Lung microvascular endothelial cell (primary cell): Measurements from ENCODE around the gene GAS7. TPM values are rescaled to one million over a fixed set of nuclear protein-coding genes. Genes with fewer than 3 reads are reported as not detected.

Source experiments
- DNase-seq, 2 donors: peaks; one replicate each; pipeline versions ENCODE4 v3.0.0 to v3.0.0-alpha.2; 2010; ENCODE audit warnings: low read depth in 2 of 2
- total RNA-seq: library from RNA; depleted of rRNA; stranded (reverse); fragments of >200 nt; gene quantifications from 2 replicates; pipeline ENCODE4 v1.2.1, GENCODE V29; 2014

GAS7 gene
- total RNA-seq, 1 donor from 2014 or later: 3.0 TPM

DNA sequence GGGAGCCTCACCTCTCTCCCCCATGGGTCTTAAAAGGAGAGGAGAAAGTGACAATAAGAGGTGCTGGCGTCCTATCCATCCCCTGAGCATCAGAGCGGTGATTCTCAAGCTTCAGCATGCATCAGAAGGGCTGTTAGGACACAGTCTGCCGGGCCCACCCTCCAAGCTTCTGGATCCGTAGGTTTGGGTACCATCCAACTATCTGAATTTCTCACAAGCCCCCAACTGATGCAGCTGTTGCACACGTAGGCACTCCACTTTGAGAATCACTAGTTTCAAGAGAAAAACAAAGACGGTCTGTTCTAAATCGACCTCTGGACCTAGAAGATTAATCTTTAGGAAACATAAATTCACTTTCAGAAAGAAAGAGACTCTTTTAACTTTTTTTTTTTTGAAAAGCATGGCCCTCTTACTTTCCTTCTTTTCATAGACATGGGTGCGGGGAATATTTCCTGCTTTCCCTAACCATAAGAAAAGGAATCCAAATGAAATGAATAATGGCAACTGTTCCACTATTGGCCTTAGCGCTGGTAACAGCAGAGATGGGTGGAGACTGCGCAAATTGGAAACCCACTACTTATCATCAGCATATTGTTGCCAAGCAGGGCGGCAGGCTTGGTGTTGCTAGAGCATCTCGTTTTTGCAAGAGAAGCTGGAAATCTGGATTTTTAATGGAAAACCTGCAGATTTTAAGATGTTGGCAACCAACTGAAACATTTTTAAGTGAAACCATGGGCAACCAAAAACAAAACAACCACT, 144.4 kb downstream of the GAS7 start:
- no peak for DNase-seq

DNA sequence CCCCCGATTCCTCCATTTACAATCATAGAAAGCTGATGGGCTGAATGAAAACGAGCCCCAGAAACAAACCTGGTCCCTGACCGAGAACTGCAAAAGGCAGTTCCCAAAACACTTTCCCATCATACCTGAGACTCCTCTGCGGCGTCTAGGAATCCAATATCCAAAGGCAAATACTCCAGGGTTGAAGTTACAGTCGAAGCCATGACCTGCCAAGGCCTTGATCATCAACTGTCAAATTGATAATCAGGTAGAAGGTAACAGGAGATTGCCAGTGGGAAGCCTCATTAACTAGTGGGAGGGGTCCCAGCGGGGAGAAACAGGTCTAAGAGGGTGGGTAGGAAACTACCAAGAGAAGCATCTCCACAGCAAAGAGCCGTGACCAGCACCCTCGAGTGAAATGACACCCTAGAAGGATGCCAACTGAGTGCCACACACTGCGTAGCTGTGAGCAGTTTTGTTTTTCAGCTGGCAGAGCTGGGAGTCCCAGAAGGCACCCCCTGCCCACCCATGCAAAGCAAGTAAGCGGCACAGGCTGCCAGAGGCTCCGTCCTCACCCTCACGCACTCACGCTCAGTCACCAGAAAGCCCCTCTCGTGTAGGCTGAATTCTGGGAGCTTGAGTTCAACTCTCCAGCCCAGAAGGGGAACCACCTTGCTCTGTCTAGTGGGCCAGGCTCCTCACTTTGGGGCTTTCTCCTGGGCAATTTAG, 146.1 kb downstream of the GAS7 start:
- no peak for DNase-seq

DNA sequence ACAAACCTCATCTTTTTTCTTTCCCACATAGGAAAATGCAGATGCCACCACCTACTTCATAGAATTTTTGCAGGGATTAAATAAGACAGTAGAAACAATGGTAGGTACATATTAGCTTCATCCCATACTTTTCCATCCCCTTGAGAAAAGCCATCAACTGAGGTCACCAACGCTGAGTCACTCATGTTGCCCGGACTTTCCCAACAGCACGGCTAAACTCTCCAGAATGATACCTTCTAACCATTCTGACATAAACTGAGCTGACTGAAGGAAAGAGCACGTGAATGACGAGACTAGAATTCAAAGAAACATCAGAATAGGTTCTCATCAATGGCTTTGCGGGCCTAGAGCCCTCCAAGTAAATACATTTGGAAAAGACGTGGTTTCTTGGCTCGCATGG, 147.3 kb downstream of the GAS7 start:
- DNase-seq: no peak

DNA sequence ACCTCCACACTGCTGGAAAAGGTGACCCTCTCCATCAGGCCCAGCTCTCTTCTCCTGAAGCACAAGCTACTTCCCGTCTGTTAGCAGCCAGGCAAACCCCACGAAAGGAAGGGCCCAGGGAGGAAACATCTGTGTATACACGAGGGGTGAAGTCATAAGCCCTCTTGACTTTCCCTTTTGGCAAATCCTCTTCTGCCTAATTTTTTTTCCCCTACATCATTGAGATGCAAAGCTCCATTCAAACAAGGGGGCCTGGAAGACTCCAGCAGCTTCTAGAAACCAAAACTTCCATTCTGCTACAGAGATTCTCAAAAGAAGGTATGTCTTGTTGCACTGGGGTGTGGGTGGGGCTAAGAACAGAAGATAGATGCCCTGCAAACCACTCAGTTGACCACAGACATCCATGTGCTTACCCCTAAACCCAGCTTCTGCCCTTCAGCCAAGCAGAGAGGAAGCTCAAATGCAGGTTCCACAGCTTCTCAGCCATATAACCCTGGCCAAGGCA, 147.8 kb downstream of the GAS7 start:
- DNase-seq: peak in 1 of 2 donors; percentile 63

DNA sequence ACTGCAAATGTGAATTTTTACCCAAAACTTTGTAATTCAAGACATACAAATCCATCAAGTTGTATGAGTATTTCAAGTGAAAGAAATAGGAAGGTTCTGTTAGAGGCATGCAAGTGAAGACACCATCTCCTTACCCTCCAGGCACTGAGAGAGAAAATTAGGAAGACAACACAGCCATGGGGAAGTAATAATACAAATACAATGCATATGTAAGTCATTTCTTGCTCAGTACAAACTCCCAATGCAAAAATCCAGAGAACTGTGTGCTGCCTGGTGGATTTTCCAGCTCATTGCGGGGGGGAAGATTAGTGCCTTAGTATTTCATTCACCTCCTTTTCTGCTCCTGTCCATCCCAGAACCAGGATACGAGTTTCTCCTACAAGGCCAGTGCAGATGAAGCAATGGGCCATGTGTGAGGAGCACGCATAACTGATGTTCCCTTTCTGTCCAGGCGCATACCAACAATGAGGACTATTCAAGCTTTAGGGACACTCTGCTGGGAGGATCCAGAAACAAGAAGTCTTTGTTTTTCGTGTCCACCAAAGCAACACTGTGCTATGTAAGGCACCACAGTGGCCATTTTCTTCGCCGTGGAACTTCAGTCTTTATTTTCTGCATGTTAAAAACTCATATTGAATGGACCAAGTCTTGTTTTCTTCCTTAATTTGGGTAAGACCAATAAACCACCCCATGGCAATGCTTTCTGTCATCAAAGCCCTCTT, 149.6 kb downstream of the GAS7 start:
- DNase-seq: no peak

DNA sequence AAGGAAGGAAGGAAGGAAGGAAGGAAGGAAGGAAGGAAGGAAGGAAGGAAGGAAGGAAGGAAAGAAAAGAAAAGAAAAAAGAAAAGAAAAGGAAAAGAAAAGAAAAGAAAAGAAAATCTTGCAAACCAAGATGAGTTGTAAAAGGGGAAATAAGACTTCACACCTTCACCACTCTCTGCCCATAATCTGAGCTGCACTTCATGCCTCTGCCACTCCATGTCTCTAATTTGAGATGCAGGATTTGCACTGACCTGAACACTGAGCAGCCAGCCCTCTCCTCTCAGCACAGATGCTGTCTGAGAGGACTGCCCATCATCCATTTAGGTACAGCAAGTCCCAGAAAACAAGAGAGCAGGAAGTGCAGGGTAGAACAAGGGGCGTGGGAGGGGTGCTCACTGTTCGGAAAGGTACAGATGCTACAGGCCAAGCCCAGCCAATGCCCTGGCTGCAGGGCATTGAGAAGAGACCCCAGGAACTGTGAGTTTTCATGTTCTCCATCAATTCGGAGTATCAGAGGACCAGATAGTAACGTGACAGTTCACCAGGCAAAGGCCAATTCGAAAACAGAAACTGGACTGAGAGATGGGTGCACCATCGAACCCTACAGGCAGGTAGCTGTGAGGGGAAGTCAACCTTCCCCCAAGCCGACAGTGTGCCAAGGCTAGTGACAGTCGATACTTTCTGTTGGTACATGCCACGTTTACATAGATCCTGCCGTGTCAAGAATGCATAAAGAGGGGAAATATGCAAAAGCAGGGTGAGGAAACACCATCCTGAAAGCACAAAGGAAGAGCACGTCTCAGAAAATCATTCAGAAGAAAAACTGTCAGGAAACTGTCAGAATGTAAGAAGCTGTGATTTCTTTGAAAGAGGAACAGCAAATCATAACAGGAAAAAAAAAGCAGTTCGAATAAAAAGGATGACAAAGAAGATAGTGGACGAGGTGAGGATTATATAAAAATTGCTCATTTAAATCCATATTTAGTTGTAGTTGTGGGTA, 151.3 kb downstream of the GAS7 start:
- DNase-seq: no peak

DNA sequence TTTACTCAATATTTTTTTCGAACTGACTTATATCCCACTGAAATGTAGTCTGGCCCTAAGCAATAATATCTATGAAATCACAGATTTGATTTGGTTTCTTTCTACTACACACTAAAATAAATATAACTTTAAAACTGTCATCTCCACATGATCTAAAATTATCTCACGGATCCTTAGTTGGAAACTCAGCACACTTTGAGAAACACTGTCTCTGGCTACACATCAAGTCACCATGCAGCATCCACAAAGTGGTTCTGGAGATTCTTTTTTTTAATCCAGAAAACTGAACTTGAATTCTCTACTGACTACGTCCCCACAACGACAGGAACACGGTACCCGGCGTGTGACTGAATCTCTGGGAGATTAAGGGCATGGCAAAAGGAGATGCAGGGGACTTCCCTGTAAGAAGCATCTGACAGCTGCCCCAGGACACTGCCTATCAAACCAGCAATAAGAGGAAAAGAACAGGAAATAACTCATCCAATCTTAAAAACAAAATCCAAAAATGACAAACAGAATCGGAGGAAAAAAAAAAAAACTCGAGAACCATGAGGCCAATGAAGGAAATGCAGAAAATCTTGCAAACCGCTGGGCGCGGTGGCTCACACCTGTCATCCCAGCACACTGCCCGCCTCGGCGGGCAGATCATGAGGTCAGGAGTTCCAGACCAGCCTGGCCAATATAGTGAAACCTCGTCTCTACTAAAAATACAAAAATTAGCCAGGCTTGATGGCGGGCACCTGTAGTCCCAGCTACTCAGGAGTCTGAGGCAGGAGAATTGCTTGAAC, 152.3 kb downstream of the GAS7 start:
- no peak for DNase-seq

DNA sequence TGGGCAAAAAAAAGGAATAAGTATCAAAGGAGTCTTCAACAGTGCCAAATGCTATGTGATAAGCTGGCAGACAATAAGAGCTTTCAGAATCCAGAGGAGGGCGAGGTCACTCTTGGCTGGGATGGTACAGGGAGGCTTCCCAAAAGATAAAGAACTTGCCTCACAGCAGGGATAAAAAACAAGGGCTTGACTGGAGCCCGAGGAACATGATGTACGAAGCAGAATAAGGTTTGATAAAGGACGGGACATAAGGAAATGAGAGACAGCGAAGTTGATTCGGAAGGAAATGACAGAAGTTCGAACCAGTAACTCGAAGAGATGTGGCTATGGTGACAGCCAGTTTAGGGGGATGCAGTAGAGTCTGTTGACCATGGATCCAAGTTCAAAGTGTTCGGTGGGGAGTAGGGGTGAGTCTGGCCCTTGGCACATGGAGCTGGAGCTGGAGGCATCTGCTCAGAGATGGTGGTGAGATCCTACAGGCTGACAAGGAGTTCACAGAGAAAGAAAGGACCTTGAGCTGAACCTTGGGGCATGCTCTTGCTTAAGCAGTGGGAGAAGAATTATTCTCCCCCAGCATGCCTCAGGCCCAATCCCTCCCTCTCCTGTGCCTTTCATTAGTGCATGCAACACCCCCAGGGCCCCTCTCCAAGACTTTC, 155.7 kb downstream of the GAS7 start:
- DNase-seq: no peak

DNA sequence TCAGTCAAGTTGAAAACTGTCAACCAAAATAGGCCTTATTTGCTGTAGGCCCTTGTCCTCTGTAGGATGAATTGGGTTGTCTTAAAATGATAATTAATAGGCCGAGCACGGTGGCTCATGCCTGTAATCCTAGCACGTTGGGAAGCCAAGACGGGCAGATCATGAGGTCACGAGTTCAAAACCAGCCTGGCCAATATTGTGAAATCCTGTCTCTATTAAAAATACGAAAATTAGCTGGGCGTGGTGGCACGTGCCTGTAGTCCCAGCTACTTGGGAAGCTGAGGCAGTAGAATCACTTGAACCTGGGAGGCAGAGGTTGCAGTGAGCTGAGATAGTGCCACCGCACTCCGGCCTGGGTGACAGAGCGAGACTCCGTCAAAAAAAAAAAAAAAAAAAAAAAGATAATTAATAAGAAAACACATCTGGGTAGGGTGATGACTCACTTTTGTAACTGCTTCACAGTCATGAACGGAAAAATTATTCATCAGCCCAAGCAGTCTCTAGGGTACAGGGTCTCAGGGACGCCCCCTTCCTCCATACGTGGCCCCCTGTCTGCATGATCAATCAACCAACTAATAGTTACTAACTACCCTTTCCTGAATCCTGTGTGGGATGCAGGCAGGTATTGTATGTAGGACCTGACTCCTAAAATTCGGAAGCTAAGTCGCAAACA, 156.4 kb downstream of the GAS7 start:
- DNase-seq: no peak

DNA sequence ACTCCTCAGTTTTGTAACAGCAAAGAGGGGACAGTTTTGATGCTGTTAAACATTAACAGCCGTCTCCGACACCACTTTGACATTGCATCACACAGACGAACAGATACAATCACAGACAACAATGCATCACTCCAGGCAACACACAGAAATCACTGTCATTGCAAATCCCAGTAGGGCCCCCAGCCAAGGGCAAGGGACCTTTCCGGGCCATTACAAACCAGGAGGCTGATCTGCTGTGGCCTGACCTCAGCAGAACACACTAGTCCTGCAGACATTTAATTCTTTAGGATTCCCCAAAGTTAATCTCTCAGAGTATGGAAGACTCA, 157.2 kb downstream of the GAS7 start:
- peak in 1 of 2 donors; percentile 44 for DNase-seq

DNA sequence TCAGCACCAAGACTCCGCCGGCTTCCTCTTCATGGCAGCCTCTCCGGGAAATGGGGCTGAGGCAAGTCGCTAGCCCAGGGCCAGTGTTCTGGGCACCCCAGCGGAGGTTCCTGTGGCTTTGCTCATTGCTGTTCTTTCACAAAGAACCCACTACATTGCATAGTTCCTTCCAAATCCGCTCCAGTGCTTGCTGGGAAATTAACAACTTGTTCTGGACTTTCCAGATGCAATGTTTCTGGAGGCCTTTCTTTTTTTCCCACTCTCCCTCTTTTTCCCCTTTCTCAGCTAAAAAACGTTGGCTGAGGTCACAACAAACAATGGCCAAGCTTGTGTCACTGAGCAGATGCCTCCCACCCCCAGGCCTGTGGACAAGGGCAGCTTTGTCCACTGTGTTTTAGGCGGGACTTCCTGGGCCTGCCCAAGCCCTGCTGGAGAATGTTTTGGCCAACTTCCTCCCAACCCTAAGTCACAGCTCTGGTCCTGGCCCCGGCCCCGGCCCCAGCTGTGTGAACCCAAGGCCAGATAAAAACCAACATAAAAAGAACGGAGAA, 161.8 kb downstream of the GAS7 start:
- DNase-seq: no peak

DNA sequence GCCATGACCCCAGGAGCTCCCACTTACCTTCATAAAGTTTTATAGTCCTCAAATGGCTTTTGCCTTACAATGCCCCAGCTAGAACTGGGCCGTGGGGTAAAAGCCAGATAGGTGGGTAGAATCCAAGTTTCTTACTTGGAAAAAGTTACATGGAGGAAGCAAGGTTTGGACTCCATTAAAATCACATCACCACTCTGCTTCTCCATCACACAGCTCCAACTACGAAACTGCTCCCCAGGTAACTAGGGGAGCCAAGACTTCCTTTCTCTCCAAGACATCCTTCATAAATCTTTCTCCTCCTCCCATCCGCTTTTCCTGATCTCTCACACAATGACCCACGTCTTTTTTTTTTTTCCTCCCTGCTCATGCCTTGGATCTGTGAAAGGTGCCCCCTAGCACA, 162.5 kb downstream of the GAS7 start:
- no peak for DNase-seq

DNA sequence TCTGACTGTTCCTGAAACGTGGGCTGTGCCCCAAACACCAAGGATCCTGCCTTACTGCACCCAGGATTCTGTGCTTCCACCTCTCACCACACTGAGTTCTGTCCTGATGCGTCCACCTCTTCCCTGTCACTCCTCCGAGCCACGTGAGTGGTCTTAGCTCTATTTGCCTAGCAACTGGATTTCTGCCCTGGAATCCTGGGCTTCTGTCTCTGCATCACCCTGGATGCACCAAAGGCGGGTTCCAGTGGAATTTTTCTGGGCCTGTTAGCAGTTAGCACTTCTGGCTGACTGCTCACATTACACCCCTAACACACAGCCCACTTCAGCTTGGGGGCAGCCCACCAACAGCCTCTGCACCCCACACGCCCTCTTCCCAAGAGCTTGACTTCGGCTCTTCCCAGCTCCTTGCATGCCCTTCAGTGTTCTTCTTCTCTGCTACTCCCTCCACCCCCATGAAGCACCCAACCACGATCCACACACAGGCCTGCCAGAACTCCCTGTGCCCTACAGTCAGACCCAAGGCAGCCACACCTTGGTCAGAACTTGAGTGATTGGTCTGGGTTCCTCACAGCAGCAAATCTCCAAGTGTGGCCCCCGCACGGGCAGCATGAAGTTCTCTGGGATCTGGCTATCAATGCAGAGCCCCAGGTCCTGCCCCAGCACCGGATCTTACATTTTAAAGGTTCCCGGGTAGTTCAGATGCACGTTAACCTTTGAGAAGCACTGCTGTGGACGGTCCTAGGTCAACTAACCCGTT, 163.5 kb downstream of the GAS7 start:
- DNase-seq: no peak

DNA sequence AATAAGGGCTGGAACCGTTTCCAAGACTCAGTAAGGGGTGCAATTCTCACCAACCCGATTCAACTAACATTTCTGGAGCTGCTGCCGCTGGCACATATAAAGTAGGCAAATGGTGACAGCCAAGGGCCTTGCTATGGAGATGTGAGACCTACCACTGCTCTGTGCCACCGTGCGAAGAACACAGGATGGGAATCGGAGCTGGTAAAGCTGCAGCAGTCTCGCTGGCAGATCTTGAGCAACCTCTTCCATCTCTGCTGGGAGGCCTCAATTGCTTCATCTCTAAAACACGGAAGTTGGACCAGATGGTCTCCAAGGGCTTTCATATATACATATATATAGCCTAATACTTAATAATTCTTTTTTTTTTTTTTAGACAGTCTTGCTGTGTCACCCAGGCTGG, 164.4 kb downstream of the GAS7 start:
- no peak for DNase-seq

DNA sequence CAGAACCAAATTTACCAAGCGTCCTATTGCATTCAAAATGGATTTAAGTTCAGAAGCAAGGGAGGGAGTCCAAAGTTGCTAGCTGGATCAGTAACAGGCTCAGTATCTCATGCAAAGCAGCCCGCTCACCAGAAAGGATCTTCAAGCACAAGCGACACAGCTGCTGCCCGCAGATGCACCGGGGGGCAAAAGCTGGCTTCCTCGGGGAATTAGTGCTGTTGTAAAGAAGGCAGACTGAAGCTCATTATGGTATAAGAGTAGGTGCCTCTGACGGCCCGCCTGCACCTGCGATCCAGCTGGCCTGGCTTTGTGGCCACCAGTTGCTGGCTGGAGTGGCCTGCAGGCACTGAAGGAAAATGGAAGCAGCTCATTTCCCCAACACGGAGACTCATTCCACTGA, 165.0 kb downstream of the GAS7 start:
- no peak for DNase-seq

DNA sequence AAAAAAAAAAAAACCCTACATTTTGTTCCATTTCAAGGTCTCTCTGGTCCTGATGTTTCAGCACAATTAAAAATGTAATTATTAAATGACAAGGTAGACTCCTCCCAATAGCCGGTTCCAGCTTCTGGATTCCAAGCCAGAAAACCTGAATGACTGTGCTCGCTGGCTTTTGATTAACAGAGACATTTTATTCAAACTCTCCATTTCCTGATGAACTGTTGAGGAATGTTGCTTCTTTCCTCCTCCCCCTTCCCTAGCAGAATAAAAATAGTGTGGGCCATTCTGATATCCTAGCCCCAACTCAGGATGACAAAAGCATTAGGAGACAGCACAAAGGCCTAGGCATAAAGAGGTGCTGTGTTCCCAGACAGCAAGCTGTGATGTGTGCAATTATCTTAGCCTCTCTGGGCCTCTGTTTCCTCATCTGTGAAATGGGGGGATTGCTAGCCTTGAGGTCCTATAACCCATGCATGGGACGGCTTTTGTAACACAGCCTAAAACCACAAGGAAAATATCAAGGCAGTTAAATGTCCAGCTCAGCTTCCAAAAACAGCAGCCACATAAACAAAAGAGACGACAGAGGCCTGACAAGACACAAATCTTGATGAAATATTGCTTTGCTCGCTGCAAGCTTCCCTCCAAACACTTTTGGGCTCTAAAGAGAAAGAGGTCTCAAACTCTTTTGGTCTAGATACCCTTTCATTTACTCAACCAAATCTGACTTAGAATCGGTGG, 166.1 kb downstream of the GAS7 start:
- peak in 1 of 2 donors; percentile 41 for DNase-seq

DNA sequence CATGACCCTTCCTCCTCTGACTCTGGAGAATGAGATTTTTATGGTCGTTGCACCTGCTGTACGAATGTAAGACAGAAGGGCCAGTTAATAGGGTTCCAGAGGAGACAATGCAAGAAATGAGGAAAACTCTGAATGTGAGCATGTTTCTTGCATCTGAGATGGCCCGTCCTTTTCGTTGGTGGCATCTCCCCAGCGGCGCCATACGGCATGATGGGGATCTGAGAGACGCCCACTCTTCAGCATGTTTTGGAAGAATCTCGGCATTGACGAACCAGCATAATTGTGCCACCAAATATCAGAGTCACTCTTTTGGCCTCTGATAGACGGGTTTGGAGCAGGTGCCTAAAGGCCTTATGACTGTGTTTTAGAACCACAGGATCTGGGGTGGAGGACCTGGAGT, 166.8 kb downstream of the GAS7 start:
- no peak for DNase-seq

DNA sequence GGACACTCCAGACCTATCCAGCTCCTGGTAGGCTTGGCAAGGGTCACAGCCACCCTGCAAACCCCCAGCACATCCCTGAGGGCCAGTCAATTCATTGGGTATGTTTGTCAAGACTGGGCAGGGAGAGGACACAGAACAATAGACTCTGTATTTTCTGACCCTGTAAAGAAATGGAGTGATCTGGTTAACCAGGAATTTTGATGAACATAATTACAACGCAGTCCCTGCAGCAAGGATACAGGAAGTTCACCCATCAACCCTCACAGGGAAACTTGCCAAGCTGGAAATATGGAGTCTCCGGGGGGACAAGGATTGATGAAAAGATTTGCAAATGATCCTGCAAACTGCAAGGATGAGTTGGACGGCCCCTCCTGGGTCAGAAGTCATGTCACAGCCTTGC, 167.3 kb downstream of the GAS7 start:
- no peak for DNase-seq
